Measurements from ENCODE around the gene CHEK1. TPM values are rescaled to one million over a fixed set of nuclear protein-coding genes. Genes with fewer than 3 reads are reported as not detected.
A peak's percentile ranks its signal among the peaks of the same experiment; 100 is the strongest.

CHEK1 gene
- total and polyA plus RNA-seq, 2 donors = 2.7 to 22.9 TPM

GRCh38 chr11:125600663-125601062 is 24.3 kb upstream of the CHEK1 start:
- no peak overlapping the region for H3K27ac ChIP-seq (ENCODE audit: low read depth)
- H3K4me3 ChIP-seq (ENCODE audit: low read depth, low read length) = no peak overlapping the region
- H3K36me3 ChIP-seq (ENCODE audit: insufficient read depth) = peaks cover 5% of the 10 kb centered on the region
- no peaks in the 10 kb centered on the region for H3K4me1 ChIP-seq (ENCODE audit: insufficient read depth)
- no peak for DNase-seq (ENCODE audit: extremely low spot score)
- WGBS = 95% methylated on average over 2 of the region's 2 CpGs

DNA sequence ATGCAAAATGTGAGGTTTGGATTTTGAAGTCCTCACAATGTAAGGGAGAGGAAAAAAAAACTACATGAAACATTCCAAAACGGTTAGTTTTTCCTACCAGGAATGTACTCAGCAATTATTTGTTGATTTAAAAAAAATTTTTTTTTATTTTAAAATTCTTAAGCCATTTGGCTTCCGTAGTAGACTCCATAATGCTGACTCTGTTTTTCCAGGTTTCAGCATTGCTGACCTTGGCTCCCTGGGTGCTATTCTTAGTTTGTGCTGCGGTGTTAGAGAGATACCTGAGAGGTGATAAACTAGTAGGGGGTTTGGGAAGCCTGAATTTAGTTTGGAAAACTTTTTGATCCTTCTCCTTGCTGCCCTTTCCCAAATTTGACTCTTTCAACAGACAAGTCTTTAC is 21.8 kb upstream of the CHEK1 start:
- peaks cover 16% of the 10 kb centered on the region for H3K36me3 ChIP-seq (ENCODE audit: insufficient read depth)
- no peaks in the 10 kb centered on the region for H3K4me1 ChIP-seq (ENCODE audit: insufficient read depth)
- H3K4me3 ChIP-seq (ENCODE audit: low read depth, low read length) = no peak overlapping the region
- 88% methylated on average over 3 of the region's 3 CpGs for WGBS
- no peak overlapping the region for H3K27ac ChIP-seq (ENCODE audit: low read depth)
- DNase-seq (ENCODE audit: extremely low spot score) = no peak

DNA sequence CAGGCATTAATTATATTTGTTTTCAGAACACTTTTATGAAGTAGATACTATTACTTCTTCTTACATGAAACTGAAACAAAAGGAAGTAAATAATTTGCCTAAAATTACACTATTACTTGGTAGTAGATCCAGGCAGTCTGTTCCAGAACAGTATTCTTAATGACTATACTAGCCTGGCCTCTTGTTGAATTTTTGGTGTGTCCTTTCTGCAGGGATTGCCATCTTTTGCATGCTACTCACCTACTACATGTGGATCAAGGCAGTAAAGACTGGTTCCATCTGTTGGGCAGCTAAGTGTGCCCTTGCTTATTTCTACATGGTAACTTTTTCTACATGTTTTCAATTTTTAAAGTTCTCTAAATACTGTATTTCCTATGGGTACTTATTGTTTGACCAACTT is 19.5 kb upstream of the CHEK1 start:
- Histone ChIP-seq H3K4me3 (ENCODE audit: low read depth, low read length) (no peak overlapping the region), H3K4me1 (ENCODE audit: insufficient read depth) (no peaks in the 10 kb centered on the region), H3K36me3 (ENCODE audit: insufficient read depth) (peaks cover 17% of the 10 kb centered on the region), H3K27ac (ENCODE audit: low read depth) (no peak overlapping the region)
- DNase-seq (ENCODE audit: extremely low spot score) = no peak

DNA sequence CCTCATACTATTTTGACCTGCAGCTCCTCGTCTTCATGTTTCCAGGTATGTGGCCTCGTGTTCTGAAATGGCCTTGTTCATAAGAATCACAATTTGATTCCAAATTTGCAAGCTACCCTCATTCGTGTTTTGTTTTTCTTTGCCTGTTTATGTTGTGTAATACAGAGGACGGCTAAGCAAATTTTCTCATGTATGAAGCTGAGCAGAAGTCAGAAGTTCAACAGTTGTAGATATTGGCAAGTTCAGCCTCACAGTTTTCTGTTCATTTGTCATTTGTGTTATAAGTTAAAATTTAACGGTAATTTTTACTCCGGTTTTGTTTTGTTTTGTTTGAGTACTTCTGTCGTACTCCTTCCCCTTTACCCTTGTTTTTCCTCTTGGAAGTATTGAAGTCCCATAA is 15.4 kb upstream of the CHEK1 start:
- Histone ChIP-seq H3K4me1 (ENCODE audit: insufficient read depth) (no peaks in the 10 kb centered on the region), H3K27ac (ENCODE audit: low read depth) (no peak overlapping the region), H3K36me3 (ENCODE audit: insufficient read depth) (peaks cover 22% of the 10 kb centered on the region), H3K4me3 (ENCODE audit: low read depth, low read length) (no peak overlapping the region)
- DNase-seq (ENCODE audit: extremely low spot score) = no peak
- WGBS = 88% methylated on average over 7 of the region's 7 CpGs

DNA sequence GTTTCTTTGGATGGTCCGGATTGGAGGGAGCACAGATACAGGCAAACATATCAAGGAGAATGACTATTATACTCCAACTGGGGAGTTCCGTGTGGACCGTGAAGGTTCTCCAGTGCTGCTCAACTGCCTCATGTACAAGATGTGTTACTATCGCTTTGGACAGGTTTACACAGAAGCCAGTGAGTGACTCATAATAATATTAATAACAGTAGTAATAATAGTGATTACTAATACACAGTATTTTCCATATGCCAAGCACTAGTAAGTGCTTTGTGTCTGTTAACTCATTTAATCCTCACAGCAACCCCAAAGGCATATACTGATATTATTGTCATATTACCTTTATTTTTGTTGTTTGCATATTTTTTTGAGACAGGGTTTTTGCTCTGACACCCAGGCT is 6.6 kb upstream of the CHEK1 start:
- Histone ChIP-seq H3K27ac (ENCODE audit: low read depth) (no peak overlapping the region), H3K36me3 (ENCODE audit: insufficient read depth) (peaks cover 12% of the 10 kb centered on the region), H3K4me3 (ENCODE audit: low read depth, low read length) (no peak overlapping the region), H3K4me1 (ENCODE audit: insufficient read depth) (no peaks in the 10 kb centered on the region)
- WGBS = 92% methylated on average over 4 of the region's 4 CpGs
- no peak for DNase-seq (ENCODE audit: extremely low spot score)

- no peak overlapping the region for H3K27ac ChIP-seq (ENCODE audit: low read depth)
- H3K4me3 ChIP-seq (ENCODE audit: low read depth, low read length) = no peak overlapping the region
- H3K36me3 ChIP-seq (ENCODE audit: insufficient read depth) = peaks cover 4% of the 10 kb centered on the region
- no peaks in the 10 kb centered on the region for H3K4me1 ChIP-seq (ENCODE audit: insufficient read depth)
- WGBS = 63% methylated on average over 2 of the region's 2 CpGs
- no peak for DNase-seq (ENCODE audit: extremely low spot score)
These were observed 3.0 kb upstream of the CHEK1 start for GRCh38 chr11:125621995-125622394.

DNA sequence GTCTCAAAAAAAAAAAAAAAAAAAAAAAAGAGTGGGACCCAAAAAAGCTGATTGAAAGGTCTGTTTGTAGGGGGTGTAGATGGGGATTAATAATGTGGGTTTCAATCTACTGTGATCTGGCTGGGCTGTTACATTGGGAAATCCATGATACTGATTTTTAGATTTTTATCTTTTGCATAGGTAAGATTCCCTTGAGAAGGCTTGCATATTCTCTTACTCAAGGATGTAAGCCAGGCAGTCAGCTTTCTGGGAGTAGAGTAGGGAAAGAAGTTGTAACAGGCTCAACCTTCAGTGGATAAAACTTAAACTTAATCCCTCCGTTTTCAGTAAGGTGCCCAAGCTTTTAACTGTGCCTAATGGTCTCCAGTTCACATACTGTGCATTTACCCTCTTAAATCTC is 1.9 kb upstream of the CHEK1 start:
- no peak overlapping the region for H3K27ac ChIP-seq (ENCODE audit: low read depth)
- peaks cover 4% of the 10 kb centered on the region for H3K36me3 ChIP-seq (ENCODE audit: insufficient read depth)
- no peak overlapping the region for H3K4me3 ChIP-seq (ENCODE audit: low read depth, low read length)
- WGBS = 72% methylated on average over 1 of the region's 1 CpG
- no peaks in the 10 kb centered on the region for H3K4me1 ChIP-seq (ENCODE audit: insufficient read depth)
- no peak for DNase-seq (ENCODE audit: extremely low spot score)

DNA sequence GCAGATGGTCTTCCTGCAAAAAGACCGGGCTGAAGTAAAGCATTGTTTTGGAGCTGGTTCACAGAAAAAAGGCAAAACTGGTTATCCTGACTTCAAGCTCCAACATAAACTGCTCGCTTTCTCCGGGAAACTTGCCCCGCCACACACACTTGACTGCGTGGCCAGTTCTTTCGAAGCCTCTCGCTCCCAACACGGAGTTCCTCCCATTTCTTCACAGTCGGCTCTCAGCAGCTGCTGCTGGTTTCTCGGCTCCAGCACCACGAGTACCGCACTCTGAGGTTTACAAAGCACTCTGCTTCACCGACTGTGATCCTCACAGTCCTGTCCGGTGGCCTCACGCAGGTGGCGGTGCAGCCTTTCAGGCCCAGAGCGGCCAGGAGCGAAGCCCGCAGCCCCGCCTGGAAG is 264 bp downstream of the CHEK1 start:
- Histone ChIP-seq H3K4me3 (ENCODE audit: low read depth, low read length) (peak overlapping the region; percentile 55), H3K4me1 (ENCODE audit: insufficient read depth) (no peaks in the 10 kb centered on the region), H3K36me3 (ENCODE audit: insufficient read depth) (no peaks in the 10 kb centered on the region), H3K27ac (ENCODE audit: low read depth) (peak overlapping the region; percentile 93)
- no peak for DNase-seq (ENCODE audit: extremely low spot score)
- under 1% methylated on average over 20 of the region's 20 CpGs for WGBS

GRCh38 chr11:125625630-125626287 is 796 bp downstream of the CHEK1 start:
- under 1% methylated on average over 51 of the region's 51 CpGs for WGBS
- Histone ChIP-seq H3K4me1 (ENCODE audit: insufficient read depth) (no peaks in the 10 kb centered on the region), H3K36me3 (ENCODE audit: insufficient read depth) (no peaks in the 10 kb centered on the region), H3K4me3 (ENCODE audit: low read depth, low read length) (peak overlapping the region; percentile 55), H3K27ac (ENCODE audit: low read depth) (peak overlapping the region; percentile 93)
- peak; percentile 80 for DNase-seq (ENCODE audit: extremely low spot score)

DNA sequence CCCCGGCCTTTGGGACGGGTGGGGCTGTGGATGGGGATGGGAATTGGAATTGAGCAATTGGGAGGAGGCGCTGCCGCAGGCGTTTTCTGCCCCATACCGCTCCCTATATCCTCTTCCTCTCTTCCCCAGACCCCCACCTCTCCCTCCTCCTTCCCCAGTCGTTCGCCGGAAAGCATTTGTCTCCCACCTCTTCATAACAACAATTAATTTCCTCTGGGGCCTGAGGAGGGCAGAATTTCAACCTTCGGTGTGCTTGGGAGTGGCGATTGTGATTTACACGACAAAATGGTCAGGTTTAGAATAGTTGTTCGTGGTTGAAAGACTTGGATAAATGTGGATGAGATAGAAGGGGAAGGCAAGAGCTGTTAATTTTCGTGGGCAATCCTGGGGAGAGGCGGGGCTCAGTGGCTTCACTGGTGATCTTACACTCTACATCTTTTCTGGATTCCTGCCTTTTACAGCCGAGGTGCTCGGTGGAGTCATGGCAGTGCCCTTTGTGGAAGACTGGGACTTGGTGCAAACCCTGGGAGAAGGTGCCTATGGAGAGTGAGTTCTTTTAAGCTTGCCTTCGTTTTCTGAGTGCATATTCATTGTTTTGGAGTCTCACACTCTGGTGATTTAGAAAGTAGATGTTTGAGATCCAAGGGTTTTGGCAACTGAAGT is 1.5 kb downstream of the CHEK1 start:
- peak overlapping the region; percentile 55 for H3K4me3 ChIP-seq (ENCODE audit: low read depth, low read length)
- no peaks in the 10 kb centered on the region for H3K36me3 ChIP-seq (ENCODE audit: insufficient read depth)
- under 1% methylated on average over 18 of the region's 18 CpGs for WGBS
- peak; percentile 6 for DNase-seq (ENCODE audit: extremely low spot score)
- H3K4me1 ChIP-seq (ENCODE audit: insufficient read depth) = no peaks in the 10 kb centered on the region
- no peak overlapping the region for H3K27ac ChIP-seq (ENCODE audit: low read depth)

- no peak for DNase-seq (ENCODE audit: extremely low spot score)
- 66% methylated on average over 7 of the region's 7 CpGs for WGBS
- no peak overlapping the region for H3K27ac ChIP-seq (ENCODE audit: low read depth)
These were observed 2.4 kb downstream of the CHEK1 start for GRCh38 chr11:125627236-125627910.

DNA sequence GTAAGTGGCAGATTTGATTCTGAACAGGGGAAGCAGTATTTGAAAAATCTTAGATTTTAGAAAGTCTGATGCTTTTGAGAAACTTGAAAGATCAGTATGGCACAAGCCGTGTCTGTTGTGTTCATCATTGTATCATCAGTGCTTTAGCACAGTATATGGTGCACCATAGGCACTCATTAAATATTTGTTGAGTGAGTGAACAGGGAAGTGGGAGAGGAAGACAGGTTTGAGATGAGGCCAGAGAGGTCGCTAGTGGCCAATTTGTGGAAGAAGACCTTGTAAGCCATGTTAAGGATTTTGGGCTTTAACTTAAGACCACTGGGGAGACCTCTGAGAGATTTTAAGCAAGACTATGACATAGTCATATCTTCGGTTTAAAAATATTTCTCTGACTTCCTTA is 12.9 kb downstream of the CHEK1 start:
- Histone ChIP-seq H3K4me1 (ENCODE audit: insufficient read depth) (no peaks in the 10 kb centered on the region), H3K27ac (ENCODE audit: low read depth) (no peak overlapping the region), H3K4me3 (ENCODE audit: low read depth, low read length) (no peak overlapping the region), H3K36me3 (ENCODE audit: insufficient read depth) (no peaks in the 10 kb centered on the region)
- no peak for DNase-seq (ENCODE audit: extremely low spot score)
- WGBS = 91% methylated on average over 3 of the region's 3 CpGs

More at GRCh38 chr11:125627236-125627910, 2.4 kb downstream of the CHEK1 start:
- Histone ChIP-seq H3K4me3 (ENCODE audit: low read depth, low read length) (no peak overlapping the region), H3K36me3 (ENCODE audit: insufficient read depth) (no peaks in the 10 kb centered on the region), H3K4me1 (ENCODE audit: insufficient read depth) (no peaks in the 10 kb centered on the region)

GRCh38 chr11:125638315-125638714 is 13.4 kb downstream of the CHEK1 start:
- Histone ChIP-seq H3K36me3 (ENCODE audit: insufficient read depth) (no peaks in the 10 kb centered on the region), H3K4me1 (ENCODE audit: insufficient read depth) (no peaks in the 10 kb centered on the region), H3K27ac (ENCODE audit: low read depth) (no peak overlapping the region), H3K4me3 (ENCODE audit: low read depth, low read length) (no peak overlapping the region)
- no peak for DNase-seq (ENCODE audit: extremely low spot score)
- WGBS = 94% methylated on average over 1 of the region's 1 CpG

- Histone ChIP-seq H3K36me3 (ENCODE audit: insufficient read depth) (no peaks in the 10 kb centered on the region), H3K27ac (ENCODE audit: low read depth) (no peak overlapping the region), H3K4me3 (ENCODE audit: low read depth, low read length) (no peak overlapping the region), H3K4me1 (ENCODE audit: insufficient read depth) (no peaks in the 10 kb centered on the region)
- 97% methylated on average over 3 of the region's 3 CpGs for whole genome bisulfite sequencing
- no peak for DNase-seq (ENCODE audit: extremely low spot score)
These were observed 20.9 kb downstream of the CHEK1 start for GRCh38 chr11:125645871-125646270.

All from urinary bladder (tissue), 4 donors.